GM15510 (cell line): ENCODE measurements around the gene ZNF77.

Source experiments
- POLR2A ChIP-seq: IDR thresholded peaks from 3 replicates; pipeline ENCODE4 v1.6.1; 2011; ENCODE audit warnings: borderline replicate concordance; ENCODE audit not compliant: insufficient read length; ENCODE audit errors: extremely low read depth

ZNF77 gene

DNA sequence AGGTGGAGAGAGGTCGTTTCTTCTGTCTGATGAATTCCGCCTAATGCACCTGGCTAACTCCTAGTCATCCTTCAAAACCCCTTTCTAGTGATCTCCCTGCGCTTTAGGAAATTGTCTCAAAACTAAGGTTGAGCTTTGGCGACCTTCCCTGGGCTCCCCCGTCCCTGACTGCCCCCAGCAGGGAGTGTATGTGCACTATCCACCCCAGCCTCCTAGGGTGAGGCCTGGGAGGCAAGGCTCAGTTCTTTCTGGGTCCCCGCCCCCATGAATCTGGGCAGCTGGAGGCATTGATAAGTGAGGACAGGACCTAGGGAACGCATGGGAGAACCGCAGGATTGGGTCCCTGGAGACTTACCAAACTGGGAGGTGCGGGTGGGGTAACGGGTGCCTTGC lies 33.0 kb upstream of the ZNF77 start:
- no peak for TF ChIP-seq POLR2A

DNA sequence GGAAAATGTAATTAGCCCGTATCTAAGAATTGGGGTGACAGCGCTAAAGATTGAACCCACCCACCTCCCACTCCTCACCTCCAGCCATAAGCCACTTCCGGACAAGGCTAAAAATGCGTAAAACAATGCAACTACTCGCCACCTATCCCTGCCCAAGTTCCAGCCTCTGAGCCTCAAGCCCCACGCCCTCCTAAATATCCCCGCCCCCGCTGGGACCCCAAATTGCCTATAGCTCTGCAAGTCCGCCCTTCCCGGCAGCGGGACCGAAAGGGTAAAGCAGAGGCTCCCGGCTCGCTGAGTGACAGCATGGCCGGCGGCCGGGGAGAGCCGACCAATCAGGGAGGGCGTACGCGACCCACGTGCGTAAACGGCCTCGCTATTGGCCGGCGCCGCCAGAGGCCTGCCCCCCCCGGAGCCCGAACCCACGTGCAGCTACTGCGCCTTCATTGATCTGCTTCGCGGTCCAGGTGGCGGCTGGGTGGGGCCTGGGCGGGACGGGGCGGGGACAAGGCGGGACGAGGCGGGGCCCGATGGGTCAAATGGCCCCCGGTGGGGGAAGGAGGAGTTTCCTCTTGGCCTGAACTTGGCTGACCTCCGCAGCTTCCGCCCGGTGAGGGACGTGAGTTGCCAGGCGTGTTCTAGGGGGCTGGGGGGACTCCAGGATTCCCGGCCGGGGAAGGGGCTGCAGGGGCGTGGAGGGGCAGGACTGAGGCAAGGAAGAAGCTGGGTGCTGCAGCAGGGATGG lies 32.4 kb upstream of the ZNF77 start, which contains the start of gene TLE6:
TSS of gene TLE6 (plus strand) at position 564 of the 745 bp plus-strand sequence. CDS start 670 bp downstream, outside the sequence.
- peak; percentile 56 for TF ChIP-seq POLR2A

DNA sequence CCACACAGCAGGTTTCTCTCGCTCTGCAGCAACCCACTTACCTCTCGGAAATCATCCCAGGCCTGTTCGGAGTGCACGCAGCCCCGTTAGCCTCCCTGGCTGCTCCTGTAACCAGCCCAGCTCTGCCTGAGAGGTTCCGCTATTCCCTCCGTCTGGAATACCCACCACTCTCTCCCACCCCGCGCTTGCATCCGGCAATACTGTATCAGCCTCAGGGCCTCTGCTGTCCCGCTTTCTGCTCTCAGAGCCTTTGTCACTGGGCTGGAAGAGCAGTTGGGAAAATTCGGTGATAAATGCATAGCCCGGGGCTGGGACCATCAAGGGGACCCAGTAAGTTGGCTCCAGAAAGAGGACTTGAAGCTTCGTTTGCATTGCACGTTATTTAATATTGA lies 31.8 kb upstream of the ZNF77 start:
- no peak for TF ChIP-seq POLR2A

DNA sequence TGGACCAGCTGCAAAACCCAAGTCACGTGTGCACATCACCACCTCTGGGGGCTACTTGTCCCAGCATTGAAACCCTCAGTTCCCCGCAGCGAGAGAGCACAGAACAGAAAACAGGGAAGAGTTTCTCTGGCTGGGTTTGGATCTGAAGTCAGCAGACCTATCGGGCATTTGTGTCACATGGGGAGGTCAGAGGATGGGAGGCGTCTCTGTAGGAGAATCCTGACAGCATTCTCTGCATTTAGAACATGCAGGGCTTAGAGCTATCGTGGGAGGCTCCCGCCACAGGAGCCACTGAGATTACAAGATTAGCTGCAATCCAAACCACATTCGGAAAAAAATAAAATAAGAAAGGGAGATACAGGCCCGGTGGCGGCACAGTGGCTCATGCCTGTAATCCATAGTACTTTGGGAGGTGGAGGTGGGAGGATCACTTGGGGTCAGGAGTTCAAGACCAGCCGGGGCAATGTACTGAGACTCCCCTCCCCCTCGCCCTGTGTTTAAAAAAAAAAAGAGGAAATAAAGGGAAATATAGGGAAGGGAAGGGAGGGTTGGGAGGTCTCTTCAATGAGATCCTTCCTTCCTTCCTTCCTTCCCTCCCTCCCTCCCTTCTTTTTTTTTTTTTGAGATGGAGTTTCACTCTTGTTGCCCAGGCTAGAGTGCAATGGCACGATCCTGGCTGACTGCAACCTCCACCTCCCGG lies 29.7 kb upstream of the ZNF77 start:
- TF ChIP-seq POLR2A = no peak

DNA sequence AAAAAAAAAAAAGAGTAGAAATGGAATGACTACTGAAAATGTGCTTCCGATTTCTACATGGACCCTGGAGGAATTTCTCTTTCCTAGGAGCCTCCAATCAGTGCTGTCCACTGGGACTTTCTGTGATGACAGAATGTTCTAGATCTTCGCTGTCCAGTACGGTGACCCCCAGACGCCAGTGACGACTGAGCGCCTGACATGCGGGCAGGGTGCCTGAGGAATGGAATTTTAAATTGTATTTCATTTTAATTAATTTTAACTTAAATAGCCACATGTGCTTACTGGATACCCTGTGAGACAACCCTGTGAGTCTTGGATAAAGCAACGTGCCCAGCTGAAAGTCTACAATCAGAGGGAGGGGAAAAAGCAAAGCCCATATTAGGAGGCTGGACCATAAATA lies 28.5 kb upstream of the ZNF77 start:
- TF ChIP-seq POLR2A = no peak

DNA sequence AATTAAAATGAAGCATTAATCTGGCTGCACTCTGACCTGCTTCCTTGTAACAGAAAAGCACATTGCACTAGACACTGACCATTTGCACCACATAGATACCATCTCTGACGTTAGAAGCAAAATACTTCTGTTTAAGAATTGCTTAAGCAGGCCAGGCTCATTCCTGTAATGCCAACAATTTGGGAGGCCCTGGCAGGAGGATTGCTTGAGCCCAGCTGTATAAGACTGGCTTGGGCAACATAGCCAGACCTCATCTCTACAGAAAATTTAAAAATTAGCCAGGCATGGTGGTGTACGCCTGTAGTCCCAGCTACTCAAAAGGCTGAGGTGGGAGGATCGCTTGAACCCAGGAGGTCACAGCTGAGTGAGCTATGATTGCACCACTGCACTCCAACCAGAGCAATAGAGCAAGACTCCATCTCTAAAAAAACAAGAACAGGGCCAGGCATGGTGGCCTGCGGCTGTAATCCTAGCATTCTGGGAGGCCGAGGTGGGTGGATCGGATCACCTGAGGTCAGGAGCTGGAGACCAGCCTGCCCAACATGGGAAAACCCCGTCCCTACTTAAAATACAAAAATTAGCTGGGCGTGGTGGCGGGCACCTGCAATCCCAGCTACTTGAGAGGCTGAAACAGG lies 25.5 kb upstream of the ZNF77 start:
- TF ChIP-seq POLR2A = no peak

DNA sequence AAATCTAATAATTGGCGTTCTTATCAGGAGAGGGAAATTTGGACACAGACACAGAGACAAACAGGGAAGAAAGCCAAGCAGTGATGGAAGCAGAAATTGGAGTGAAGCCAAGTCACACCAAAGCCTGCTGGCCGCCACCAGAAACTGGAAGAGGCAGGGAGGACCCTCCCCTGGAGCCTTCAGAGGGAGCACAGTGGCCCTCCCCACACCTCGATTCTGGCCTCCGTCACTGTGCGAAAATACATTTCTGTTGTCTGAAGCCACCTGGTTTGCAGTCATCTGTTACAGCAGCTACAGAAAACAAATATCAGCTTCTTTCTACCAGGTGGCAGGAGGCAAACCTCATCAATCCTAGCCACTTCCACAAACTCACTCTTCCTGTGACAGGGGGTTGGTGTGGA lies 24.3 kb upstream of the ZNF77 start:
- no peak for TF ChIP-seq POLR2A

DNA sequence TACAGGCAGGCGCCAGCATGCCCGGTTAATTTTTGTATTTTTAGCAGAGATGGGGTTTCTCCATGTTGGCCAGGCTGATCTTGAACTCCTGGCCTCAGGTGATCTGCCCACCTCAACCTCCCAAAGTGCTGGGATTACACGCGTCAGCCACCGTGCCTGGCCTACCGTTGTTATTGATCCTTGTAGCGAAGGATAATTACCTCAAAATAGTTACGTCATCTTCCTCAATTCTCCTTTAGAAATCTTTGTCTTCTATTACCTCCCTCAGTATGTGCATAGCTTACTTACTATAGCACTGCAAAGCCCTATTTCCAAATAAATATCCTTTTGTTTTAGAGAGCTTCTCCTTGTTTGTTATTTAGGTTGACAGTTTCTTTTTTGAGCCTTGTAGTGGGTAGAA lies 23.2 kb upstream of the ZNF77 start:
- no peak for TF ChIP-seq POLR2A

DNA sequence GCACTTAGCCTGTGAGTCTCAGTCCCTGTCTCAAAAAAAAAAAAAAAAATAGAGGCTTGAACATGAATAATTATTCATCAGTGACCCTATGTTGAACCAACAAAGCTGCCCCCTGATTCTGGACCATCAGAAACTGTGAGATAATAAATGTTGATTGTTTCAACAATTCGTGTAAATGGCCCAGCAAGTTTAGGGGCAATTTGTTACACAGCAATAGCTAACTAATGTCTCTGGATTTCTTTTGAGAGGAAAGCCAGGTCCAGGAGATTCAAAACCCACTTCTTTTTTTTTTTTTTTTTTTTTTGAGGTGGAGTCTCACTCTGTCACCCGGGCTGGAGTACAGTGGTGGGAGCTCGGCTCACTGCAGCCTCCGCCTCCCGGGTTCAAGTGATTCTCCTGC lies 20.1 kb upstream of the ZNF77 start:
- TF ChIP-seq POLR2A = no peak

DNA sequence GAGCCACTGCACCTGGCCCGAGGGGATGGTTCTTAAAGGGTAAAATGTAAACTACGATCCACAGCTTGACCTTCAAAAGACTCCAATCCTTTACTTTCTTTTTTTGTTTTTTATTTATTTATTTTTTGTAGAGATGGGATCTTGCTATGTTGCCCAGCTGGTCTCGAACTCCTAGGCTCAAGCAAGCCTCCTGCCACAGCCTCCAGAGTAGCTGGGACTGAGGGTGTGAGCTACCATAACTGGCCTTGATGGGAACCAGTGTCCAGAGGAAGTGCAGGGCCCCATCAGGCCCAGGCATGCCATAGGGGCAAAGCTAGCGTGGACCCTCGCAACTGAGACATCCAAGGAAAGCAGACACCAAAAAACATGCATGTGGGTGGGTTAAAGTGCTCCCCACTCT lies 18.4 kb upstream of the ZNF77 start:
- TF ChIP-seq POLR2A = no peak

DNA sequence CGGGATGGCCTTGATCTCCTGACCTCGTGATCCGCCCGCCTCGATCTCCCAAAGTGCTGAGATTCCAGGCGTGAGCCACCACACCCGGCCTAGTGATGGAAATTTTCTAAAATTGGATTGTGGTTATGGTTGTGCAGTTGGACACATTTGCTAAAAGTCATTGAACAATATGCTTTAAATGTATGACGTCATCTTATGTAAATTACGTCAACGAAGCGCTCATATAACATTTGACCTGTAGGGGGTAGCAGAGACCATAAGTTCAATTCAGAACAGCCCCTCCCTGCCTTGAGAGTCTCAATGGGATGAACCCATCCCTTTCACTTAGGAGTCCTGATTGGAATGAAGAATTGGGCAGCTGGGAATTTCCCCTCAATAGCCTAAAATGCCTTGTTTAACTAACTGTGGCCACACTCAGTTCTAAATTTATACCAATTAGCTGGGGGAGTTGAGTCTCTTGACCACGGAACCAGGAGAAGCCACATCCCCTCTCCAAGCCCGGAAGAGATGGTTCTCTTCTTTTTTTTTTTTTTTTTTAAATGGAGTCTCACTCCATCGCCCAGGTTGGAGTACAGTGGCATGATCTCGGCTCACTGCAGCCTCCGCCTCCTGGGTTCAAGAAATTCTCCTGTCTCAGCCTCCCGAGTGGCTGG lies 17.4 kb upstream of the ZNF77 start:
- no peak for TF ChIP-seq POLR2A

DNA sequence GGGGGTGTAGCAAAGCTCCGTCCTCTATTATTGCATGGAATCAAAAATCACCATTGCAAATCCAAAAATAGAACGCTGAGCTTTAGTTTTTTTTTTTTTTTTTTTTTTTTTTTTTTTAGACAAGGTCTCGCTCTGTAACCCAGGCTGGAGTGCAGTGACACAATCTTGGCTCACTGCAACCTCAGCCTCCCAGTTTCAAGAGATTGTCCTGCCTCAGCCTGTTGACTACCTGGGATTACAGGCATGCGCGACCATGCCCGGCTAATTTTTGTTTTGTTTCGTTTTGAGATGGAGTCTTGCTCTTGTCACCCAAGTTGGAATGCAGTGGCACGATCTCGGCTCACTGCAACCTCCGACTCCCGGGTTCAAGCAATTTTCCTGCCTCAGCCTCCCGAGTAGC lies 15.3 kb upstream of the ZNF77 start:
- no peak for TF ChIP-seq POLR2A

DNA sequence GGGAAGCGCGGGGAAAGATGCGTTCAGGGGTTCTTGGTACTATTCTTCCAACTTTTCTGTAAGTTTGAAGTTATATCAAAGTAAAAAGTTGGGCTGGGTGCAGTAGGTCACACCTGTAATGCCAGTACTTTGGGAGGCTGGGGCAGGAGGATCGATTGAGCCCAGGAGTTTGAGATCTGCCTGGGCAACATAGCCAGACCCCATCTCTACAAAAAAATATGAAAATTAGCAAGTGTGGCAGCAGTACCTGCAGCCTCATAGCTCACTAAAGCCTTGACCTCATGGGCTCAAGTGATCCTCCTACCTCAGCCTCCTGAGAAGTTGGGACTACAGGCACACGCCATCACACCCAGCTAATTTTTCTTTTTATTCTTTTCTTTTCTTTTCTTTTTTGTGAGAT lies 12.4 kb upstream of the ZNF77 start:
- TF ChIP-seq POLR2A = no peak

DNA sequence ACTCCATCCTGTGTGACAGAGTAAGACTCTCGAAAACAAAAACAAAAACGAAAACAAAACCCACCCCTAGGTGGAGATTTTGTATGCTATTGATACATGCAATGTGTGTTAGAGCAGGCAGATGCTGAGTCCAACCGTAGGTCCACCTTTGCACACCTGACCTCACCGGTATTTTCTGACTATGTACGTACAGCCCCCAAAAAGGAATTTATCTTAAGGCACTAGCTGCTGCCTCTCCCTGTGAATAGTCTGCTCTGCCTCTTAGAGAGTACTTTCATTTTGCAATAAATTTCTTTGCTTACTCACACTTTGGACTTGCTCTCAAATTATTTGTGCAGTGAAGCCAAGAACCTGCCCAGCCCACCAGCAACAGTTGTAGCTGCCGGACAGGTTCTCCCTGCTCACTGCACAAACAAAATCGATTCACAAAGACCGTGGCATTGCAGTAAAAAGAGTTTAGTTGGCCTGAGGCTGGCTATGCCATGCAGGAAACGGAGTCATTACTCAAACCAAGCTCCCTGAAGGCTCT lies 8.2 kb upstream of the ZNF77 start:
- no peak for TF ChIP-seq POLR2A

DNA sequence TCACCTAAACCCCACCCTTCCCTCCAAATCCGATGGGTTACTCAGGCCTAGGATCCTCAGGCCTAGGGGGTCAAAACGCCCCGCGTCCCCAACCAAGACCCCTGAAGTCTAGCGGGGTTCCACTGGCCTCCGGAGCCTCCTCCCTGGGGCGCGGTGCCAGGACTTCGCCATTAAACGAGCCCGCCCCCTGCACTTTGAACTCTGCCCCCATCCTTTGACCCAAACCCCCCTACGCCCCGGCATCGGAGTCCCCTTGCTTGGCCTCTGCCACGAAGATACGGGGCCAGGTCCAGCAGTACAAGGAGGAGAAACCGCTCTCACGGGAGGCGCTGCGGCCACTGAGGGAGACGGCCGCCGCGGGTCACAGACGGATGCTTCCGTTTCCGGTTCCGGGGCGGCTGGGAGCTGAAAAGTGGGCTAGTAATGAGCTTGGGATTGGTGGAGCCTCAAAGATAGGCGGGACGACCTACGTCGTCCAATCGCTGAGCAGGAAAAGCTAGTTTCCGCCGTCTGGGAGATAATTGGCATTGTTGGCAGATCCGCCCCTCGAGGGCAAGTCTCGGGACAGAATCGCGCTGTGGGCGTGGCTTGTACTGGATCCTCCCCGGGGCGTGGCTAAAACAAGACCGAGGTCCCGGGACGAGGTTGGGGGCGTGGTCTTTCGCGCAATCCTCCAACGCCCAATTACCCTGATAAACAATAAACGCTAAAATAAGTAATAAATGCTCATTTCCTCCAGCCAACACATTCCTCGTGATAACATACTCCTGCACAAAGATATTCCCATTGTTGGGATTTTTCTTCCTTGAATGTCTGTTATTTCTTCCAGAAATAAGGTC lies 5.7 kb upstream of the ZNF77 start:
- TF ChIP-seq POLR2A = peak; percentile 95

DNA sequence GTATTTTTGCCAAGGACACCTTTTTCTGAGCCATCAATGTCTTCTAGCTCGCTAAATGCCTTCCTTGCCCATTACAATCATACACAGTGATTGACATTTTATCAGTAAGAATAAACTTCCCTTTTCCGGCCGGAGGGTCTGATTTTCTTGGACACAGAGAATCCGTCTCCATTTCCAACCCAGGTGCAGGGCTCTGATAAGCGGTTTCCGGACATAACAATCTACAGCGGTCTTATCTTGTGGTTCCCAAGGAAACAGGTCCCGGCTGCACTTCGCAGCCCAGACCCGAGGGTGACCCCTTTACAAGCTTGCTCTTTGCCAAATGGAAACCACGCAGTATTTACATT lies 5.1 kb upstream of the ZNF77 start:
- TF ChIP-seq POLR2A = no peak
